ENCODE results near the gene SETD9.
A peak's percentile ranks its signal among the peaks of the same experiment; 100 is the strongest.

The SETD9 gene, protein sequence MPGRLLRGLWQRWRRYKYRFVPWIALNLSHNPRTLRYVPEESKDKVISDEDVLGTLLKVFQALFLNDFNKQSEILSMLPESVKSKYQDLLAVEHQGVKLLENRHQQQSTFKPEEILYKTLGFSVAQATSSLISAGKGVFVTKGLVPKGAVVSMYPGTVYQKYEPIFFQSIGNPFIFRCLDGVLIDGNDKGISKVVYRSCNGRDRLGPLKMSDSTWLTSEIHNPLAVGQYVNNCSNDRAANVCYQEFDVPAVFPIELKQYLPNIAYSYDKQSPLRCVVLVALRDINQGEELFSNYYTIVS

GRCh38 chr5:56909294-56910209, at the start of gene SETD9:
Gene SETD9 (plus strand): TSS chr5:56909596. CDS start chr5:56909646, 50 bp downstream.
- DNase-seq: peak; percentile 98

GRCh38 chr5:56861893-56862485, 47.4 kb upstream of the SETD9 start:
- DNase-seq: no peak

GRCh38 chr5:56862909-56863308, 46.5 kb upstream of the SETD9 start:
- no peak for DNase-seq

- DNase-seq: no peak
Measured at GRCh38 chr5:56871777-56872176, 37.6 kb upstream of the SETD9 start.

- no peak for DNase-seq
Measured at GRCh38 chr5:56873056-56873455, 36.3 kb upstream of the SETD9 start.

DNA sequence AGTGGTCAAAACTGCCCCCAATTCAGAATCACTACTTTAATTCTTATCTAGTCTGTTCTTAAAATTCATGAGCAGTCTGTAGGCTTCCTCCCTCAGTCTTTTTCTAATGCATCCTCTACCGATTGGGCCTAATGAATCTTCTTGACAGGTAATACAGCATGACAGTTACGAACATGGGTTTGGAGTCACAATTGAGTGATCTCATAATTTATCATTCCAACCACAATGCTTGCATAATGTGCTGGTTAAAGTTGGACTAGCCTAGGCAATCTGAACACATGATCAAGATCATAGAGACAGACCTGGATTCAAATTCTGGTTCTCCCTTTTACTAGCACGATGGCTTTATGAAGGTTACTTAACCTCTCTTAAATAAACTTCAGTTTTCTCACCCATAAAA, 33.1 kb upstream of the SETD9 start:
- peak; percentile 56 for DNase-seq

- DNase-seq: no peak
Measured at GRCh38 chr5:56881571-56881970, 27.8 kb upstream of the SETD9 start.

GRCh38 chr5:56893251-56893951, 16.0 kb upstream of the SETD9 start:
- no peak for DNase-seq

DNA sequence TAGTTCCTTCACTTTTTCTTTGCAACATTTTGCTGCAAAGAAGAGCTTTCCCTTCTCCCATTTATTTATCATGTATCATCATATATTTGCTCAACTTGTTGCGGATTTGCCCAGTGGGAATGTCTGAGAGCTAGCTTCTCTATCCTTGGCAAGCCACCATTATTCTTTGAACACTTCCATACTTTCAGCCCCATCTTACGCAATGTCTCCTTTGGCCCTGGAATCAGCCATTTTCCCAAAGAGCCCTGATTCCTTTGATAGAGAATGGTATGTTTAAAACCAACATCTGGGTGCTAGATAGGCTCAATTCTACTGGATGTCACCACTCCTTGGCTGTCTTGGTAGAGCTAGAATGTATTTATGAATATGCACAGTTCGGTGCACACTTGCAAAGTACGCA, 12.6 kb upstream of the SETD9 start:
- no peak for DNase-seq

GRCh38 chr5:56898213-56898612, 11.2 kb upstream of the SETD9 start:
- no peak for DNase-seq

GRCh38 chr5:56900395-56900794, 9.0 kb upstream of the SETD9 start:
- DNase-seq: peak; percentile 15

- peak; percentile 32 for DNase-seq
Measured at GRCh38 chr5:56900858-56901578, 8.4 kb upstream of the SETD9 start.

GRCh38 chr5:56908942-56909293, 478 bp upstream of the SETD9 start:
- no peak for DNase-seq

GRCh38 chr5:56910210-56910965, 992 bp downstream of the SETD9 start:
- peak; percentile 55 for DNase-seq

DNA sequence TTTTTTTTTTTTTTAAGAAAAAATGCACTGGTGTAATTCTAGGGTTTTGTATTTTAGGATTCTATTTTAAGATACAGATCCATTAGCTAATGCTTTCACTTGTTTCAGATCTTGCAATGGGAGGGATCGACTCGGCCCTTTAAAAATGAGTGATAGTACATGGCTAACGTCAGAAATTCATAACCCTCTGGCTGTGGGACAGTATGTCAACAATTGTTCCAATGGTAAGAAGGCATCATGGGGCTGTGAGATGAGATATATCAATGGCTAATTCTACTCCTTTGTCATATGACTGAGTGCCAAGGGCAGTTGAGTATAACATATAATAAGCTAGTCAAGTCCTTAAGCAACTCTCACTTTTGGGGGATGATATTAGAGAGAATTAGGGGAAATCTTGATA, 4.4 kb downstream of the SETD9 start:
- no peak for DNase-seq

GRCh38 chr5:56914678-56915077, 5.3 kb downstream of the SETD9 start:
- DNase-seq: no peak

- no peak for DNase-seq
Measured at GRCh38 chr5:56917534-56917933, 8.1 kb downstream of the SETD9 start.

GRCh38 chr5:56918054-56918453, 8.7 kb downstream of the SETD9 start:
- DNase-seq: no peak

- no peak for DNase-seq
Measured at GRCh38 chr5:56919942-56920662, 10.7 kb downstream of the SETD9 start.

DNA sequence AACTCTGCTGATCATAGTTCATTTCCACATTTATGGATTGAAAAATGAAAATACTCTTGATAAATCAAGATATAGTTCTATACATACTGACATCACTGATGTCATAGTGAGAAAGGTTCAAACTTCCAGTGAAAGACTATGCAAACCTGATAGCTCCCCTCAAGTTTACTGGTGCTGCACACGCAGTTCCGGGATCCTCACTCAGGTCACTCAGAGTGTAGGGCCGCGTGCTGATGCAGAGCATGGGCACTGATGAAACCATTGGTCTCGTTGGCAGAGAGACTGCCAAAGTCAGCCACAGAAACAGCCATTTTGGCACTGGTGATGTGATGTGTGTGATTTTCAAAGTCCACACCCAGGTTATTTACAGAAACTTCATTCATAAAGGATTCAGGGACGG, 13.5 kb downstream of the SETD9 start:
- DNase-seq: no peak

- no peak for DNase-seq
Measured at GRCh38 chr5:56934325-56934724, 24.9 kb downstream of the SETD9 start.
